ENCODE measurements around the gene ASAP2. TPM values are rescaled to one million over a fixed set of nuclear protein-coding genes. Genes with fewer than 3 reads are reported as not detected.

Gene ASAP2
- total RNA-seq, 2 experiments from 2014 or later, result 0.27 TPM; not detected in 1

DNA sequence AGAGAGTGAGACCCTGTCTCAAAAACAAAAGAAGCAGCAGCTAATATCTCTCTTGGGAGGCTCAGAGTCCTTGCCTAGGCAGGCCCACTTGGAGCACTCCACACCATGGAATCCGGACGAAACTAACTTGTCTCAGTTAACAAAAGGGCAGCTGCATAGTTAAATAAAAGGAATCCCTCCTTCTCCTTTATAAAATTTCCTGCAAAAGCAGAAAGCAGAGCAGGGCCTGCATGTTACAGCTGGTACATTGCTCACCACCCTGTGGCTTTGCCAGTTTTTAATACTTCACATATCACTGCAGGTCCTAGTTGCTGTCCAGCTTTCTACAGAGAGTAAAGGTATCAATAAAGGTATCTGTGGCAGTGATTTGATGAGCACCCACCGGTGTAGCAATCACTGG is 93.6 kb downstream of the ASAP2 start:
- no peak overlapping the region for H3K4me2 ChIP-seq (ENCODE audit: low read length)
- no peak overlapping the region for H2AFZ ChIP-seq (ENCODE audit: low read length)
- no TSS peak for BruUV-seq (replicated peaks)
- no peaks in the 10 kb centered on the region for H3K36me3 ChIP-seq (ENCODE audit: insufficient read depth, low read length)
- no peak for DNase-seq (ENCODE audit: low spot score)
- no peaks in the 10 kb centered on the region for H3K79me2 ChIP-seq (ENCODE audit: insufficient read depth, low read depth, low read length)
- H3K4me1 ChIP-seq (ENCODE audit: insufficient read depth, low read length, poor library complexity, severe bottlenecking), result no peaks in the 10 kb centered on the region
- no peaks in the 10 kb centered on the region for H3K9me2 ChIP-seq (ENCODE audit: insufficient read depth, low read length)
- TF ChIP-seq, protein P1, sequence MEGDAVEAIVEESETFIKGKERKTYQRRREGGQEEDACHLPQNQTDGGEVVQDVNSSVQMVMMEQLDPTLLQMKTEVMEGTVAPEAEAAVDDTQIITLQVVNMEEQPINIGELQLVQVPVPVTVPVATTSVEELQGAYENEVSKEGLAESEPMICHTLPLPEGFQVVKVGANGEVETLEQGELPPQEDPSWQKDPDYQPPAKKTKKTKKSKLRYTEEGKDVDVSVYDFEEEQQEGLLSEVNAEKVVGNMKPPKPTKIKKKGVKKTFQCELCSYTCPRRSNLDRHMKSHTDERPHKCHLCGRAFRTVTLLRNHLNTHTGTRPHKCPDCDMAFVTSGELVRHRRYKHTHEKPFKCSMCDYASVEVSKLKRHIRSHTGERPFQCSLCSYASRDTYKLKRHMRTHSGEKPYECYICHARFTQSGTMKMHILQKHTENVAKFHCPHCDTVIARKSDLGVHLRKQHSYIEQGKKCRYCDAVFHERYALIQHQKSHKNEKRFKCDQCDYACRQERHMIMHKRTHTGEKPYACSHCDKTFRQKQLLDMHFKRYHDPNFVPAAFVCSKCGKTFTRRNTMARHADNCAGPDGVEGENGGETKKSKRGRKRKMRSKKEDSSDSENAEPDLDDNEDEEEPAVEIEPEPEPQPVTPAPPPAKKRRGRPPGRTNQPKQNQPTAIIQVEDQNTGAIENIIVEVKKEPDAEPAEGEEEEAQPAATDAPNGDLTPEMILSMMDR (conservative IDR thresholded peaks at IDR 0.05; ENCODE audit: low read length), result no peak
- TF ChIP-seq EZH2phosphoT487 (IDR thresholded peaks at IDR 0.05; ENCODE audit: borderline replicate concordance, low read depth, low read length), result no peak
- CTCF ChIA-PET (ENCODE audit: unreplicated experiment), result no interaction called here
- intact Hi-C loops (cut with micrococcal nuclease; ENCODE audit: unreplicated experiment), result no loop called here
- POLR2A ChIA-PET, result no interaction called here
- no peaks in the 10 kb centered on the region for H3K9me3 ChIP-seq (ENCODE audit: low read length)
- no peaks in the 10 kb centered on the region for H4K20me1 ChIP-seq (ENCODE audit: insufficient read depth, low read length)
- H3K27ac ChIP-seq (ENCODE audit: low read depth, low read length, poor library complexity, severe bottlenecking), result no peak overlapping the region
- H3K4me3 ChIP-seq (ENCODE audit: low read depth, low read length, poor library complexity, severe bottlenecking), result no peak overlapping the region

DNA sequence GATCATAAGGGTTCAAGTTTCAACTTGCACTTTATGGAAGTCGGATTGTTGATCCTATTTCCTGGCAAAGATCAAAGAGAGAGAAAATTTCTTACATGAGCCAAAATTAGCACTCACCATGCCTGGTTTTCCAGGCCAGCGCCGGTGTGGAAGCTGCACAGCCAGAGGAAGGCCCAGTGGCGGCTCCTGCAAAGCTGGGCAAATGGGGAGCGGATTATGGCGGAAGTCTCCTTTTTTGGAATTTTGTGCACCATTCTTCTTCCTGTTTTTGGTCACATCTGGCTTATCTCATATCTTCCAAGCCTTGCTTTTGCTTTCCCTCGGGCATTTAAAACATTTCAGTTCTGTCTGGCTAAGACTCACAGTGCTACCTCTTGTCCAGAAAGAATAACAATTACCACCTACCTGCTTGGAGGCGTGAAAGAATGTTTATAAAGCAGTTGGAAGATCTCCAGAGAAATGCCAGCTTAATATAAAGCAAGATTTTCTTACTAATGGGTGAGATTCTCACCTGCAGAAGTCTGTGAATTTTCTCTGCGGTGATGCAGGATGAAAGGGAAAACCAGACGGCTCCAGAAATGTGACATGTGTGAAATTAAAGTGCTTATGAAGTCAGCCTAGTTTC is 94.3 kb downstream of the ASAP2 start:
- Histone ChIP-seq H3K4me3 (ENCODE audit: low read depth, low read length, poor library complexity, severe bottlenecking) (no peak overlapping the region), H2AFZ (ENCODE audit: low read length) (no peak overlapping the region), H3K9me3 (ENCODE audit: low read length) (no peaks in the 10 kb centered on the region), H4K20me1 (ENCODE audit: insufficient read depth, low read length) (no peaks in the 10 kb centered on the region), H3K36me3 (ENCODE audit: insufficient read depth, low read length) (no peaks in the 10 kb centered on the region), H3K27ac (ENCODE audit: low read depth, low read length, poor library complexity, severe bottlenecking) (no peak overlapping the region), H3K4me2 (ENCODE audit: low read length) (no peak overlapping the region), H3K79me2 (ENCODE audit: insufficient read depth, low read depth, low read length) (no peaks in the 10 kb centered on the region), H3K9me2 (ENCODE audit: insufficient read depth, low read length) (no peaks in the 10 kb centered on the region), H3K4me1 (ENCODE audit: insufficient read depth, low read length, poor library complexity, severe bottlenecking) (no peaks in the 10 kb centered on the region)
- CTCF ChIA-PET (ENCODE audit: unreplicated experiment), result no interaction called here
- BruUV-seq (replicated peaks), result no TSS peak
- DNase-seq (ENCODE audit: low spot score), result no peak
- intact Hi-C loops (cut with micrococcal nuclease; ENCODE audit: unreplicated experiment), result no loop called here
- TF ChIP-seq, protein P1 (conservative IDR thresholded peaks at IDR 0.05; ENCODE audit: low read length), result no peak
- no peak for TF ChIP-seq EZH2phosphoT487 (IDR thresholded peaks at IDR 0.05; ENCODE audit: borderline replicate concordance, low read depth, low read length)
- POLR2A ChIA-PET, result no interaction called here

DNA sequence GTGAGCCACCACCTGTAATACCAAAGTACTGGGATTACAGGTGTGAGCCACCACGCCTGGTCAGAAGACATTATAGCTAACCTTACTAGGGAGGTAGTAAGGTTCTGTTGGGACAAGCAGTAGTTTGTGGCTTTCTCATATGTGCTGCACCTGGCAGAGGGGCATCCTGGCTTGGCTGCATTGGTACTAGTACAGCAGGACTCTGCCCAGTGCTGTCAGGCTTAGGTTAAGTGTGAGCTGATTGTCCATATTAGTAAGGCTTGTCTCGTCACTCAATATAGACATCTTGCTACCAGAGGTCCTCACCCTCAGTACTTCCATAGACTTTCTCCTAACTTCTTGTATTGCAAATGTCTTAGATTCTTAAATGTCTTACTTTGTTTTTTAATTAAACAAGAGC is 96.1 kb downstream of the ASAP2 start:
- POLR2A ChIA-PET, result interaction anchor here (0.7 kb wide), 1 partner anchor 380 kb away, joined by 7 read pairs; no protein-coding TSS in a partner anchor
- Histone ChIP-seq H3K4me2 (ENCODE audit: low read length) (no peak overlapping the region), H3K27ac (ENCODE audit: low read depth, low read length, poor library complexity, severe bottlenecking) (no peak overlapping the region), H3K79me2 (ENCODE audit: insufficient read depth, low read depth, low read length) (no peaks in the 10 kb centered on the region), H2AFZ (ENCODE audit: low read length) (no peak overlapping the region), H3K9me3 (ENCODE audit: low read length) (no peaks in the 10 kb centered on the region), H3K4me3 (ENCODE audit: low read depth, low read length, poor library complexity, severe bottlenecking) (no peak overlapping the region), H3K4me1 (ENCODE audit: insufficient read depth, low read length, poor library complexity, severe bottlenecking) (no peaks in the 10 kb centered on the region), H3K9me2 (ENCODE audit: insufficient read depth, low read length) (no peaks in the 10 kb centered on the region), H3K36me3 (ENCODE audit: insufficient read depth, low read length) (no peaks in the 10 kb centered on the region), H4K20me1 (ENCODE audit: insufficient read depth, low read length) (no peaks in the 10 kb centered on the region)
- DNase-seq (ENCODE audit: low spot score), result no peak
- TF ChIP-seq EZH2phosphoT487 (IDR thresholded peaks at IDR 0.05; ENCODE audit: borderline replicate concordance, low read depth, low read length), result no peak
- TF ChIP-seq, protein P1 (conservative IDR thresholded peaks at IDR 0.05; ENCODE audit: low read length), result no peak
- BruUV-seq (replicated peaks), result no TSS peak
- intact Hi-C loops (cut with micrococcal nuclease; ENCODE audit: unreplicated experiment), result no loop called here
- CTCF ChIA-PET (ENCODE audit: unreplicated experiment), result no interaction called here
